ENCODE results near the gene FLNA.

DNA sequence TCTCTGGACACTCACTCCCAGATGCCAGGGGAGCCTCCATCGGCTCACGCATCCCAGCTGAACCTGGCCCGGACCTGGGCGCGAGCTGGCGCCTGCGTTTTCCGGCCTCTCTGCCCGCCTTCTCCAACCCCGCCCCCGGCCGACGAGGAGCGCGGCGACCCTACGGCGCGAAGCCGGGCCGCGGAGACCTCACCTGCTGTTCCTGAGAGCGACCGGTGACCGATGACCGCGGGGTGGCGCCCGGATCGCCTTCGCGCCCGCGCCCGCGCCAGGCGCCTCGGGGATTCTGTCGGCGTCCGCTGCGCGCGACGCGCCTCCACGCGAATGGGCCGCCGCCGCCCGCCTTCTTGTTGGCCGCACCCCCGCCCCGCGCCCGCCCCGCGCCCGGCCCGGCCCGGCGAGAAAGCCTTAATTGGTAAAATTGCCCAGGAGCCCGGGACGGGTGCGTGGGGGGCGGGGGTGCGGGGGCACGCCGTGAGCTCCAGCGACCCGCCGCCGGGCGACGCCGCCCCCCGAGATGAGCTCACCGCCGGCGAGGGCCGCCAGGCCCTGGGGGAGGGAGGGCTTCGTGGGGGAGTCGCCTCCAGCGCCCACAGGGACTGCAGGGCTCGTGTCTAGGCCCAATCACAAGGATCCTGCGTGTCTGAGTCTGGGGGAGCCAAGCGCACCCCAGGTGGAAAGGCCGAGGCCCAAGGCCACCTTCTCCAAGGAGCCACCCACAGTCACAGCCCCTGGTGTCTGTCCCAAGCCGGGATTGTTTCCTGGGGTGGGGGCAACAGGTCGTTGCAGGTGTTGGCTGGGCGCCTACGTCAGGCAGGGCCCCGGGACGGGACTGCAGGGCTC is at the start of gene FLNA:
- TF ChIP-seq, protein P1, sequence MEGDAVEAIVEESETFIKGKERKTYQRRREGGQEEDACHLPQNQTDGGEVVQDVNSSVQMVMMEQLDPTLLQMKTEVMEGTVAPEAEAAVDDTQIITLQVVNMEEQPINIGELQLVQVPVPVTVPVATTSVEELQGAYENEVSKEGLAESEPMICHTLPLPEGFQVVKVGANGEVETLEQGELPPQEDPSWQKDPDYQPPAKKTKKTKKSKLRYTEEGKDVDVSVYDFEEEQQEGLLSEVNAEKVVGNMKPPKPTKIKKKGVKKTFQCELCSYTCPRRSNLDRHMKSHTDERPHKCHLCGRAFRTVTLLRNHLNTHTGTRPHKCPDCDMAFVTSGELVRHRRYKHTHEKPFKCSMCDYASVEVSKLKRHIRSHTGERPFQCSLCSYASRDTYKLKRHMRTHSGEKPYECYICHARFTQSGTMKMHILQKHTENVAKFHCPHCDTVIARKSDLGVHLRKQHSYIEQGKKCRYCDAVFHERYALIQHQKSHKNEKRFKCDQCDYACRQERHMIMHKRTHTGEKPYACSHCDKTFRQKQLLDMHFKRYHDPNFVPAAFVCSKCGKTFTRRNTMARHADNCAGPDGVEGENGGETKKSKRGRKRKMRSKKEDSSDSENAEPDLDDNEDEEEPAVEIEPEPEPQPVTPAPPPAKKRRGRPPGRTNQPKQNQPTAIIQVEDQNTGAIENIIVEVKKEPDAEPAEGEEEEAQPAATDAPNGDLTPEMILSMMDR (conservative IDR thresholded peaks at IDR 0.05) = no peak
- TF ChIP-seq EZH2 (IDR thresholded peaks at IDR 0.05; ENCODE audit: low read depth) = no peak

Measured in PC-9 (cell line).